Suprapubic skin (tissue), 3 donors: Measurements from ENCODE around the gene HIGD1A.

Experiments used
- CTCF ChIP-seq, 2 donors: fragments of 200-600 bp in 1 of 2; fragments of 450-650 bp in 1 of 2; sonication (generic) in 1 of 2; IDR thresholded peaks; one replicate each; pipeline ENCODE4 v1.5.1; 2016 to 2019; ENCODE audit warnings: antibody characterized with exemption in 2 of 2, mild to moderate bottlenecking in 1 of 2, moderate library complexity in 1 of 2
- EP300 ChIP-seq: sonication (generic); formaldehyde crosslinking; IDR thresholded peaks from one replicate; pipeline ENCODE4 v1.6.1; 2017; ENCODE audit warnings: antibody characterized with exemption
- POLR2A ChIP-seq, 2 donors: fragments of 450-650 bp; IDR thresholded peaks; one replicate each; pipeline ENCODE4 v1.6.1; 2017; ENCODE audit warnings: antibody characterized with exemption in 2 of 2, mild to moderate bottlenecking in 2 of 2, moderate library complexity in 2 of 2

- TF ChIP-seq EP300: no peak
- TF ChIP-seq CTCF (IDR thresholded peaks at IDR 0.05): no peak
- no peak for TF ChIP-seq POLR2A (IDR thresholded peaks at IDR 0.05)
Measured at GRCh38 chr3:42829083-42829627, 24.9 kb upstream of the HIGD1A start.
